ENCODE measurements around the gene TIMP2. TPM values are rescaled to one million over a fixed set of nuclear protein-coding genes. Genes with fewer than 3 reads are reported as not detected.
A peak's percentile ranks its signal among the peaks of the same experiment; 100 is the strongest.

The TIMP2 gene
- total RNA-seq, 1 experiment from 2014 or later, result 64.8 TPM

- 0 out of 2 replicates have a peak, but pooled peaks cover 4% of the 10 kb centered on the region for H3K9me2 ChIP-seq (ENCODE audit: insufficient read depth)
- peaks cover 15 to 26% of the 10 kb centered on the region in 2 experiments for H3K4me1 ChIP-seq (ENCODE audit: control insufficient read depth in 1 of 2, insufficient read depth in 2 of 2, low read length in 2 of 2)
- no TSS peak for BruUV-seq (replicated peaks)
- peak overlapping the region; percentile 68 for H2AFZ ChIP-seq (ENCODE audit: low read depth, low read length, poor library complexity, severe bottlenecking)
- no peaks in the 10 kb centered on the region for H3K27me3 ChIP-seq (ENCODE audit: insufficient read depth, low read length)
- RAD21 ChIA-PET (ENCODE audit: low non-redundant PET in 1 of 2, low total read pairs in 2 of 2, uncharacterized antibody in 2 of 2, unreplicated experiment in 2 of 2), result no interaction called here
- no peaks in the 10 kb centered on the region for H3K79me2 ChIP-seq (ENCODE audit: insufficient read depth, low read length)
- intact Hi-C loops (cut with micrococcal nuclease), result no loop called here
- H3K36me3 ChIP-seq (ENCODE audit: control insufficient read depth in 1 of 2, insufficient read depth in 2 of 2, low read length in 2 of 2), result no peaks in the 10 kb centered on the region
- POLR2A ChIA-PET, result no interaction called here
- CTCF ChIA-PET, result no interaction called here
- TF ChIP-seq RAD21 (IDR thresholded peaks at IDR 0.05; ENCODE audit: low read depth), result no peak
- TF ChIP-seq, protein P1, sequence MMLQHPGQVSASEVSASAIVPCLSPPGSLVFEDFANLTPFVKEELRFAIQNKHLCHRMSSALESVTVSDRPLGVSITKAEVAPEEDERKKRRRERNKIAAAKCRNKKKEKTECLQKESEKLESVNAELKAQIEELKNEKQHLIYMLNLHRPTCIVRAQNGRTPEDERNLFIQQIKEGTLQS (IDR thresholded peaks at IDR 0.05), result no peak
- no peak for TF ChIP-seq POLR2A (IDR thresholded peaks at IDR 0.05; ENCODE audit: borderline replicate concordance, extremely low read depth, insufficient read depth, insufficient read length)
- no peak for TF ChIP-seq EGR1 (IDR thresholded peaks at IDR 0.05; ENCODE audit: low read depth)
- TF ChIP-seq, protein P2, sequence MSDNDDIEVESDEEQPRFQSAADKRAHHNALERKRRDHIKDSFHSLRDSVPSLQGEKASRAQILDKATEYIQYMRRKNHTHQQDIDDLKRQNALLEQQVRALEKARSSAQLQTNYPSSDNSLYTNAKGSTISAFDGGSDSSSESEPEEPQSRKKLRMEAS (IDR thresholded peaks at IDR 0.05), result no peak
- no peak for TF ChIP-seq CBX3 (IDR thresholded peaks at IDR 0.05; ENCODE audit: low read depth)
- no peak for TF ChIP-seq YY1 (IDR thresholded peaks at IDR 0.05; ENCODE audit: extremely low read depth, insufficient replicate concordance, low read depth, low read length)
- no peak for TF ChIP-seq ELF1 (IDR thresholded peaks at IDR 0.05; ENCODE audit: borderline replicate concordance, low read depth)
- TF ChIP-seq JUND (IDR thresholded peaks at IDR 0.05), result no peak
- TF ChIP-seq, protein P3, sequence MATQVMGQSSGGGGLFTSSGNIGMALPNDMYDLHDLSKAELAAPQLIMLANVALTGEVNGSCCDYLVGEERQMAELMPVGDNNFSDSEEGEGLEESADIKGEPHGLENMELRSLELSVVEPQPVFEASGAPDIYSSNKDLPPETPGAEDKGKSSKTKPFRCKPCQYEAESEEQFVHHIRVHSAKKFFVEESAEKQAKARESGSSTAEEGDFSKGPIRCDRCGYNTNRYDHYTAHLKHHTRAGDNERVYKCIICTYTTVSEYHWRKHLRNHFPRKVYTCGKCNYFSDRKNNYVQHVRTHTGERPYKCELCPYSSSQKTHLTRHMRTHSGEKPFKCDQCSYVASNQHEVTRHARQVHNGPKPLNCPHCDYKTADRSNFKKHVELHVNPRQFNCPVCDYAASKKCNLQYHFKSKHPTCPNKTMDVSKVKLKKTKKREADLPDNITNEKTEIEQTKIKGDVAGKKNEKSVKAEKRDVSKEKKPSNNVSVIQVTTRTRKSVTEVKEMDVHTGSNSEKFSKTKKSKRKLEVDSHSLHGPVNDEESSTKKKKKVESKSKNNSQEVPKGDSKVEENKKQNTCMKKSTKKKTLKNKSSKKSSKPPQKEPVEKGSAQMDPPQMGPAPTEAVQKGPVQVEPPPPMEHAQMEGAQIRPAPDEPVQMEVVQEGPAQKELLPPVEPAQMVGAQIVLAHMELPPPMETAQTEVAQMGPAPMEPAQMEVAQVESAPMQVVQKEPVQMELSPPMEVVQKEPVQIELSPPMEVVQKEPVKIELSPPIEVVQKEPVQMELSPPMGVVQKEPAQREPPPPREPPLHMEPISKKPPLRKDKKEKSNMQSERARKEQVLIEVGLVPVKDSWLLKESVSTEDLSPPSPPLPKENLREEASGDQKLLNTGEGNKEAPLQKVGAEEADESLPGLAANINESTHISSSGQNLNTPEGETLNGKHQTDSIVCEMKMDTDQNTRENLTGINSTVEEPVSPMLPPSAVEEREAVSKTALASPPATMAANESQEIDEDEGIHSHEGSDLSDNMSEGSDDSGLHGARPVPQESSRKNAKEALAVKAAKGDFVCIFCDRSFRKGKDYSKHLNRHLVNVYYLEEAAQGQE (IDR thresholded peaks at IDR 0.05; ENCODE audit: low read depth), result no peak
- TF ChIP-seq TCF7L2 (IDR thresholded peaks at IDR 0.05; ENCODE audit: borderline replicate concordance, extremely low read depth, insufficient read depth, insufficient read length), result no peak
- no peak for TF ChIP-seq POLR2AphosphoS5 (IDR thresholded peaks at IDR 0.05; ENCODE audit: low read depth, low read length)
- no peak overlapping the region for H3K4me3 ChIP-seq (replicated peaks in 1 of 2; ENCODE audit: low read depth in 1 of 2, low read length in 2 of 2)
- no peaks in the 10 kb centered on the region for H4K20me1 ChIP-seq (ENCODE audit: insufficient read depth)
- peak overlapping the region; percentile 56 for H3K4me2 ChIP-seq (ENCODE audit: low read length)
- DNase-seq (ENCODE audit: low read depth, low spot score), result no peak
- no peak overlapping the region for H3K27ac ChIP-seq (ENCODE audit: low read depth, low read length)
- no peak overlapping the region for H3K9ac ChIP-seq (ENCODE audit: low read length)
- peak; percentile 64 for ATAC-seq
- H3K9me3 ChIP-seq (ENCODE audit: control insufficient read depth in 1 of 2, insufficient read depth in 1 of 2, low read depth in 1 of 2, low read length in 2 of 2), result no peaks in the 10 kb centered on the region
Observed at GRCh38 chr17:78947235-78948149, 22.3 kb upstream of the TIMP2 start.

All from HCT116 (cell line).